ENCODE measurements around the gene C10orf53. TPM values are rescaled to one million over a fixed set of nuclear protein-coding genes. Genes with fewer than 3 reads are reported as not detected.

The C10orf53 gene
- total and polyA plus RNA-seq, 2 of the 8 experiments (the other 6 are each of a cell fraction or from before 2014, with no cell fraction given) = not detected

GRCh38 chr10:49661140-49661856 is 18.2 kb upstream of the C10orf53 start (continued):
- TF ChIP-seq GTF2F1 (IDR thresholded peaks at IDR 0.05; ENCODE audit: borderline replicate concordance, low read depth, low read length) (no peak), ATF3 (IDR thresholded peaks at IDR 0.05; ENCODE audit: insufficient read depth, low read depth, low read length) (no peak), NRF1 (IDR thresholded peaks at IDR 0.05; ENCODE audit: low read depth, low read length) (no peak), NANOG (IDR thresholded peaks at IDR 0.05; ENCODE audit: insufficient read depth, low read depth, low read length, poor library complexity, severe bottlenecking) (no peak), RXRA (IDR thresholded peaks at IDR 0.05; ENCODE audit: insufficient read depth, low read depth, low read length) (no peak)
